WERI-Rb-1 (cell line): Measurements from ENCODE around the gene RHOA.
A peak's percentile ranks its signal among the peaks of the same experiment; 100 is the strongest.

Experiments used
- DNase-seq: peaks from one replicate; pipeline ENCODE4 v3.0.0-alpha.2; 2020
- H3K27ac ChIP-seq: fragments of 250-450 bp; sonication (Bioruptor Pico); 2 replicates; pipeline ENCODE4 v1.5.1; 2020; ENCODE audit warnings: mild to moderate bottlenecking, moderate library complexity
- H3K27me3 ChIP-seq: fragments of 250-450 bp; sonication (Bioruptor Pico); 2 replicates; pipeline ENCODE4 v1.5.1; 2021; ENCODE audit warnings: mild to moderate bottlenecking, low read depth, moderate library complexity; ENCODE audit not compliant: insufficient read depth, severe bottlenecking
- H3K36me3 ChIP-seq: fragments of 250-450 bp; sonication (Bioruptor Pico); 2 replicates; pipeline ENCODE4 v1.5.1; 2020; ENCODE audit warnings: mild to moderate bottlenecking, moderate library complexity
- H3K4me3 ChIP-seq: 2 replicates; pipeline ENCODE4 v1.5.1; 2011; ENCODE audit warnings: low read depth, mild to moderate bottlenecking, control low read depth, low read length
- H3K9me3 ChIP-seq: fragments of 250-450 bp; sonication (Bioruptor Pico); 2 replicates; pipeline ENCODE4 v1.5.1; 2021; ENCODE audit warnings: mild to moderate bottlenecking, moderate library complexity; ENCODE audit not compliant: severe bottlenecking
- TF ChIP-seq, protein P1 (sequence below): IDR thresholded peaks from 2 replicates; pipeline ENCODE4 v1.5.1; 2011; ENCODE audit warnings: low read depth, mild to moderate bottlenecking, control low read depth, inconsistent platforms, low read length

RHOA gene

DNA sequence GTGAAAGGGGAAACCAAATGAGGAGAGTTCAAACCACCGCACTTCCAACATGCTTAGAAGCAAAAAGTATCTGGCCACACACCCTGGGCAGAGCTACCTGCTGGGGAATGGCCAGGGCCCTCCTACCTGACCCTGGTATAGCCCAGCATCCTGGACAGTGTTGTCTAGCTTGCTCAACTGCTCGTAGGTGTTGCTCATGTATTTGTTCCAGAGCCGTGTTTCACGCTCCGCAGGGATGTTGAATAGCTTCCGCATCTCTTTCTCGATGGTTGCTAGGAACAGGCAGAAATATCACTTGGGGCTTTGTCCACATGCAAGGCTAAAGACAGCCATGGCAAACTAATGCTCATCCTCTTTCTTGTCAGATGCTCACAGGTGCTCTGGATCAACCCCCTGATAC, 87.0 kb downstream of the RHOA start:
- H3K36me3 ChIP-seq: peaks cover 73% of the 10 kb centered on the region
- no peak for DNase-seq
- no peaks in the 10 kb centered on the region for H3K9me3 ChIP-seq
- TF ChIP-seq, protein P1, sequence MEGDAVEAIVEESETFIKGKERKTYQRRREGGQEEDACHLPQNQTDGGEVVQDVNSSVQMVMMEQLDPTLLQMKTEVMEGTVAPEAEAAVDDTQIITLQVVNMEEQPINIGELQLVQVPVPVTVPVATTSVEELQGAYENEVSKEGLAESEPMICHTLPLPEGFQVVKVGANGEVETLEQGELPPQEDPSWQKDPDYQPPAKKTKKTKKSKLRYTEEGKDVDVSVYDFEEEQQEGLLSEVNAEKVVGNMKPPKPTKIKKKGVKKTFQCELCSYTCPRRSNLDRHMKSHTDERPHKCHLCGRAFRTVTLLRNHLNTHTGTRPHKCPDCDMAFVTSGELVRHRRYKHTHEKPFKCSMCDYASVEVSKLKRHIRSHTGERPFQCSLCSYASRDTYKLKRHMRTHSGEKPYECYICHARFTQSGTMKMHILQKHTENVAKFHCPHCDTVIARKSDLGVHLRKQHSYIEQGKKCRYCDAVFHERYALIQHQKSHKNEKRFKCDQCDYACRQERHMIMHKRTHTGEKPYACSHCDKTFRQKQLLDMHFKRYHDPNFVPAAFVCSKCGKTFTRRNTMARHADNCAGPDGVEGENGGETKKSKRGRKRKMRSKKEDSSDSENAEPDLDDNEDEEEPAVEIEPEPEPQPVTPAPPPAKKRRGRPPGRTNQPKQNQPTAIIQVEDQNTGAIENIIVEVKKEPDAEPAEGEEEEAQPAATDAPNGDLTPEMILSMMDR: no peak
- no peak overlapping the region for H3K4me3 ChIP-seq
- H3K27ac ChIP-seq: no peak overlapping the region
- H3K27me3 ChIP-seq: no peaks in the 10 kb centered on the region

DNA sequence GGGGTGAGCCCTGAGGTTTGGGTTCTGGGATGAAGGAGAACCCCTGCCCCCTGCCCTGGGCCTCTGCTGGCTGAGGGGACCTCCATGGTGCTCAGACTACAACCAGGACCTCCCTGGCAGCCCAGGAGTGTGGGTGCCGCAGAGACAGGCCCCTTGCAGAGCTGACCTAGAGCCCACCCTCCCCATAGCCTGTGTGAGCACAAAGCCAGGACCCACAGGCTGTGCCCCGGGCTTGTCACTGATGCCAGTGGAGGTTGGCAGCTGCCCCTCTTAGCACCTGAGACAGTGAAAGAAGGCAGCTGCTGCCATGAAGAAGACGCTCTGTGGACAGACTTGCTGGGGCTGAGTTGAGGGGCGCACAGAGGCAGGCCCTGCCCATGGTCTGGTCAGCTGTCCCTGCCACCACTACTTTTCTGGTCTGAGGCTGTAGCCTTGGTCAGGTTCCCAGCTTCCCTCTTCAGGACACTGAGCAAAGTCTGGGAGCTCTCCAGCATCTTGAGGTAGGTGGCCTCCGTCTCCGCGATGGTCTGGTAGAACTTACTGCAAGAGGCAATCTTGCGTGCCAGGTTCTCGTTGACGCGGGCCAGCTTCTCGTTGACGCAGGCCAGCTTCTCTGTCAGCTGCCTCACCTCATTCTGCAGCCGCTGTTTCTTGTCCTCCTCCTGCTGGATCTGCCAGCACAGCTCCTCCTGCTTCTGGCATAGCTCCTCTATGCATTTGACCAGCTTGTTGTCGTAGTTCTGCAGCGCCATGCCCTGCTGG, 94.9 kb downstream of the RHOA start:
- Histone ChIP-seq H3K9me3 (no peaks in the 10 kb centered on the region), H3K27ac (no peak overlapping the region), H3K27me3 (no peaks in the 10 kb centered on the region), H3K36me3 (peaks cover 41% of the 10 kb centered on the region), H3K4me3 (no peak overlapping the region)
- no peak for DNase-seq
- TF ChIP-seq, protein P1: no peak

DNA sequence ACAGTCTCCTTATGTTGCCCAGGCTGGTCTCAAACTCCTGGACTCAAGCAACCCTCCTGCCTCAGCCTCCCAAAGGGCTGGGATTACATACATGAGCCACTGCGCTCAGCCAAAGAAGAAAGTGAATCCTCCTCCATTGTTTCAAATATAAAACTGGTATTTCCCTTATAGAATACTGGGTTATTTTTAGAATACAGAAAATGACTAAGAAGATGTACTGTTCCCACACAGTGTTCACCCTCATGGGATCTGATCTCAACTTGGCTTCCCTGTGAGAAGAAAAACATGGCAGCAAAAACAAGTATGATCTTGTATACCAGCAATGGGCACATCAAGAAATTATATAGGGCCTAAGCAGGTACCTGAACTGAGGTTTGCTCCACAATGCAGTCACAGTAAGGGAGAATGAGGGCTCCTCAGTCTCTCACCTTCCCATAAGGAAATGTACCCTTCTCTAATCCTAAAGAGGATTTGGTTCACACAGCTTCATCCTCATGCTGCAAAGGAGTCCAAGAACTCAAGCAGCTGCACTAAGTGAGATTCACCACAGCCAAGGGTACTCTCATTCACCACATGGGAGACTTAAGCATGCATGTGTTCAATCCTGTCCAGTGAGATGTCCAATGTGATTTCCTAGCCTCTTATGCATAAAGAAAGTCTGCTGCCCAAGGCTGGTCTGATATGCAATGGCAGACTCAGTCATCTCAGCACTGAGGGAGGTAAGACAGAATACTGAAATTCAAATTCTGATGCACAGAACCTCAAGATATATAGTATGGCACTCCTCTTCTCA, 97.7 kb downstream of the RHOA start:
- H3K27me3 ChIP-seq: no peaks in the 10 kb centered on the region
- no peaks in the 10 kb centered on the region for H3K9me3 ChIP-seq
- H3K36me3 ChIP-seq: peaks cover 43% of the 10 kb centered on the region
- TF ChIP-seq, protein P1: no peak
- H3K27ac ChIP-seq: no peak overlapping the region
- no peak overlapping the region for H3K4me3 ChIP-seq
- DNase-seq: peak; percentile 20

DNA sequence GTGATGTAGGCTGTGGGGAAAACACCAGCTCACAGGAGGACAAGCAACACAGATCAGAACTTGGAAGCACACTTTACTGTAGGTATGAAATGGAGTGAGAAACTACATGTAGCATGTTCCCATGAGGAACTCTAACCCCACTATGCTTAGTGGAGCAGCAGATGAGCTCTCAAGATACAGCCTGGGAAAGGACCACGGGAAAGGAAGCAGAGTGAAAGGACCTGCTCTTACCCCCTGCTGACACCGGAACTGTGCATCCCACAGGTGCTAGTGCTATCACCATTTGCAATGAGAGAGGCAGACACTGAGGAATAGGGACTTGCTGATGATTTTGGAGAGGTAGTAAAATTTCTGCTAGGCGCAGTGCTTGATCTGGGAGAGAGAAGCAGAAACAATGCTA, 100.5 kb downstream of the RHOA start:
- H3K36me3 ChIP-seq: peaks cover 36% of the 10 kb centered on the region
- H3K27ac ChIP-seq: no peak overlapping the region
- DNase-seq: no peak
- no peaks in the 10 kb centered on the region for H3K9me3 ChIP-seq
- TF ChIP-seq, protein P1: no peak
- no peak overlapping the region for H3K4me3 ChIP-seq
- no peaks in the 10 kb centered on the region for H3K27me3 ChIP-seq

DNA sequence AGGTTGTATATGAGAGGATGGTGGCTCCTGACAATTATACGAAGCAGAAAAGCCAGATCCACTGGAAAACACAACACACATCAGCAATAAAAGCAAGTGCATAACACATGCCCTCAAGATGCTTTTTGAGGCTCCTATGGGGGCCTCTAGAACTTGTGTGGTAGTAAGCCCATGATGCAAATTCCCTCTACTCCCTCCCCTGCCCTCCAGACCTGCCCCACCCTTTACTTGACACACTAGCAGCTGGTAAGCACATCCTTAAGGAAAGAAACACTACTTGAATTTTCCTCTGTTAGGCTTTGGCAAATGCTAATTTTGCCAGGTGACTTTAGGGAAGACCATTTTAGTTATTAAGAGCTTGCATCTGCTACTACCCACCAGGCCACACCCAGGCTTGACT, 101.1 kb downstream of the RHOA start:
- Histone ChIP-seq H3K27ac (no peak overlapping the region), H3K9me3 (no peaks in the 10 kb centered on the region), H3K36me3 (peaks cover 35% of the 10 kb centered on the region), H3K27me3 (no peaks in the 10 kb centered on the region), H3K4me3 (no peak overlapping the region)
- TF ChIP-seq, protein P1: no peak
- DNase-seq: no peak
